GM19193 (cell line): ENCODE results near the gene FAM78A.

ENCODE experiments used
- POLR2A ChIP-seq: IDR thresholded peaks from 4 replicates; pipeline ENCODE4 v1.6.1; 2011; ENCODE audit not compliant: insufficient read depth, insufficient read length; ENCODE audit errors: extremely low read depth

Gene FAM78A

GRCh38 chr9:131292937-131293336 lies 16.6 kb upstream of the FAM78A start:
- TF ChIP-seq POLR2A, result no peak

GRCh38 chr9:131291795-131292315 lies 15.5 kb upstream of the FAM78A start:
- TF ChIP-seq POLR2A, result no peak

- TF ChIP-seq POLR2A, result no peak
Observed at GRCh38 chr9:131290767-131291370, 14.6 kb upstream of the FAM78A start.

GRCh38 chr9:131290036-131290766 lies 13.9 kb upstream of the FAM78A start:
- no peak for TF ChIP-seq POLR2A

GRCh38 chr9:131289301-131290035 lies 13.2 kb upstream of the FAM78A start, which contains the start of gene PLPP7:
Gene PLPP7 (plus strand): TSS chr9:131289723. CDS start chr9:131289998, 275 bp downstream.
- no peak for TF ChIP-seq POLR2A

GRCh38 chr9:131288217-131288616 lies 11.9 kb upstream of the FAM78A start:
- TF ChIP-seq POLR2A, result no peak

GRCh38 chr9:131287359-131287758 lies 11.0 kb upstream of the FAM78A start:
- TF ChIP-seq POLR2A, result no peak

GRCh38 chr9:131284856-131285255 lies 8.5 kb upstream of the FAM78A start:
- no peak for TF ChIP-seq POLR2A

GRCh38 chr9:131282688-131283422 lies 6.5 kb upstream of the FAM78A start:
- TF ChIP-seq POLR2A, result no peak

GRCh38 chr9:131282175-131282574 lies 5.9 kb upstream of the FAM78A start:
- no peak for TF ChIP-seq POLR2A

GRCh38 chr9:131281119-131281965 lies 5.0 kb upstream of the FAM78A start:
- no peak for TF ChIP-seq POLR2A

GRCh38 chr9:131280660-131281059 lies 4.3 kb upstream of the FAM78A start:
- TF ChIP-seq POLR2A, result no peak

- TF ChIP-seq POLR2A, result no peak
Observed at GRCh38 chr9:131279863-131280570, 3.7 kb upstream of the FAM78A start.
